ENCODE measurements around the gene BICC1.
A peak's percentile ranks its signal among the peaks of the same experiment; 100 is the strongest.

BICC1 gene

DNA sequence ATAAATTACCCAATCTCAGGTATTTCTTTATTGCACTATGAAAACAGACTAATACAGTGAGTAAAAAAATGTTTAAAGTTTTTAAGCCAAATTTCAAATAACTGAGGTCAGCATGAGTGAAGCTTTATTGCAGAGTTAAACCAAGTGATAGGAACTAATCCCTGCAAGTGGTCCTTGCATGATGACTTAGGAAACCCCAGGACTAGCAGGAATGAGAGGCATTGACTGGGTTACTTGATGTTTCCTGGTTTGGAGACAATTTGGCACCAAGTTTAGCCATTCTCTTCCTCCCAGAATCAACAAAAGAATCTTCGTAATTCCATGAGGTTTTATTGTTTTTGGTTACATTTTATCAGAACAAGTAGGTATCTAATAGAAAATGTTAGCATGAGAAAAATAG is 194.2 kb downstream of the BICC1 start:
- H3K4me3 ChIP-seq (ENCODE audit: low read depth, low read length): no peak overlapping the region
- TF ChIP-seq, protein P1, sequence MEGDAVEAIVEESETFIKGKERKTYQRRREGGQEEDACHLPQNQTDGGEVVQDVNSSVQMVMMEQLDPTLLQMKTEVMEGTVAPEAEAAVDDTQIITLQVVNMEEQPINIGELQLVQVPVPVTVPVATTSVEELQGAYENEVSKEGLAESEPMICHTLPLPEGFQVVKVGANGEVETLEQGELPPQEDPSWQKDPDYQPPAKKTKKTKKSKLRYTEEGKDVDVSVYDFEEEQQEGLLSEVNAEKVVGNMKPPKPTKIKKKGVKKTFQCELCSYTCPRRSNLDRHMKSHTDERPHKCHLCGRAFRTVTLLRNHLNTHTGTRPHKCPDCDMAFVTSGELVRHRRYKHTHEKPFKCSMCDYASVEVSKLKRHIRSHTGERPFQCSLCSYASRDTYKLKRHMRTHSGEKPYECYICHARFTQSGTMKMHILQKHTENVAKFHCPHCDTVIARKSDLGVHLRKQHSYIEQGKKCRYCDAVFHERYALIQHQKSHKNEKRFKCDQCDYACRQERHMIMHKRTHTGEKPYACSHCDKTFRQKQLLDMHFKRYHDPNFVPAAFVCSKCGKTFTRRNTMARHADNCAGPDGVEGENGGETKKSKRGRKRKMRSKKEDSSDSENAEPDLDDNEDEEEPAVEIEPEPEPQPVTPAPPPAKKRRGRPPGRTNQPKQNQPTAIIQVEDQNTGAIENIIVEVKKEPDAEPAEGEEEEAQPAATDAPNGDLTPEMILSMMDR (IDR thresholded peaks at IDR 0.05; ENCODE audit: low read depth, low read length, missing control alignments): no peak
- in situ Hi-C loops (cut with HindIII; ENCODE audit: low sequenced_read_pairs): no loop called here
- DNase-seq (ENCODE audit: low read depth): no peak

DNA sequence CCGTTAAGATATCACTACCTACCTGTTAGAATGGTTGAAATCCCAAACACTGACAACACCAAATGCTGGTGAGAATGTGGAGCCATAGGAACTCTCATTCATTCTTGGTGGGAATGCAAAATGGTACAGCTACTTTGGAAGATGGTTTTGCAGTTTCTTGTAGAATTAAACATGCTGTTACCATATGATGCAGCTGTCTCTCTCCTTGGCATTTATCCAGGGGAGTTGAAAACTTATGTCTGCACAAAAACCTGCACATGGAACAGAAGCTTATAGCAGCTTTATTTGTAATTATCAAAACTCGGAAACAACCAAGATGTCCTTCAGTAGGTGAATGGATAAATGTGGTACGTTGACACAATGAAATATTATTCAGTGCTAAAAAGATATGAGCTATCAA is 199.5 kb downstream of the BICC1 start:
- in situ Hi-C loops (cut with HindIII; ENCODE audit: low sequenced_read_pairs): no loop called here
- H3K4me3 ChIP-seq (ENCODE audit: low read depth, low read length): no peak overlapping the region
- TF ChIP-seq, protein P1 (IDR thresholded peaks at IDR 0.05; ENCODE audit: low read depth, low read length, missing control alignments): no peak
- no peak for DNase-seq (ENCODE audit: low read depth)

DNA sequence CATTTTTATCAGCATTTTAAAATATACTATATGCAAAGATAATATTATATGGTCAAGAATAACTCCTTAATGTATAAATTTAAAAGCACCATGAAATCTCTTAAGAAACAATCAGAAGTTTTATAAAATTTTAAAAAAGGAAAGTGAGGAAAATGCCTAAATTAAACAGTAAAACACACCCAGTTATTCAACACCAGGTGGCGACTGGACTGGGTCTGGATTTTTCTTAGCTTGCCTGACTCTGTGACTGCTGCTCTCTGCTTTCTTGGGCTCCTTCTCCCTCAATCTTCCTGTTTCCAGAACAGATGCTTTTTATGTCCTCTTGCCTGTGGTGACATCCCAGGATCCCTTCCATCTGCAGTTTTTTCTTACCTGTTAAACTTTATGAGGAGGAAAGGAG is 200.3 kb downstream of the BICC1 start:
- no peak overlapping the region for H3K4me3 ChIP-seq (ENCODE audit: low read depth, low read length)
- TF ChIP-seq, protein P1 (IDR thresholded peaks at IDR 0.05; ENCODE audit: low read depth, low read length, missing control alignments): peak; percentile 26

DNA sequence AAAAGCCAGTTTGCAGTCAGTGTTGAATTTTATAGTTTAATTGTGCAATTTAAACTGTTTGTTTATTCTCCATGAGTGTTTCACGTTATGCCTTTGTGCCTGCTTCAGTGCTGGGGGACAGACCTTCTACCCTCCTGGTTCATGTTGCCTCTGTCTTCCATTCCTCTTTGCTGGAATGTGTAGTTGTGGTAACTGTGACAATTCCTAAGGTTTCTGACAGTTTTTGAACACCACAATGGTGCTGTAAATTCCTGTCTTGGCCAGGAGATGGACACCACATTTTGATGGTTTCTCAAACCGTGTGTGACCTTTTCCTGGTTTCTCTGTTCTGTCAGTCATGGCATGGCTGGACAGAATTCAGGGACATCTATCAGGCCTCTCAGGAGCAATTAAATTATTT is 201.7 kb downstream of the BICC1 start:
- TF ChIP-seq, protein P1 (IDR thresholded peaks at IDR 0.05; ENCODE audit: low read depth, low read length, missing control alignments): peak; percentile 20
- DNase-seq (ENCODE audit: low read depth): no peak
- in situ Hi-C loops (cut with HindIII; ENCODE audit: low sequenced_read_pairs): no loop called here
- no peak overlapping the region for H3K4me3 ChIP-seq (ENCODE audit: low read depth, low read length)

More for the DNA sequence above, 200.3 kb downstream of the BICC1 start:
- DNase-seq (ENCODE audit: low read depth): no peak
- in situ Hi-C loops (cut with HindIII; ENCODE audit: low sequenced_read_pairs): no loop called here

DNA sequence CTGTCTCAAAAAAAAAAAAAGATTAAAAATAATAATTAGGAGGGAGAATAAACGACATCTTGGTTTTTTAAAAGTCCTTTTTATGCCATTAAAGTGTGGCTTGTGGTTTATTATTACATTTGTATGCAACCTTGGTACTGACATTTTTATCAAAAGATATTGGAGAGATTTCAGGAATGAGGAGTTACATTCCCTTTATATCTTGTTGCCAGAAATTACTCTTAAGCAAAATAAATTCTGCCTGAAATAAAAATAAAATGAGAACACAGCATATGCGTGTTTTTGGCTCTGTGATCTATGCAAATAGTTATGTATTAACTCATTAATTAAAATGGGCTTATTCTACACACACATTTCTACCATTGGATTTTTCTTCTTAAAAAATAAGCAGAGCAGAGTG is 202.4 kb downstream of the BICC1 start:
- in situ Hi-C loops (cut with HindIII; ENCODE audit: low sequenced_read_pairs): no loop called here
- no peak overlapping the region for H3K4me3 ChIP-seq (ENCODE audit: low read depth, low read length)
- DNase-seq (ENCODE audit: low read depth): peak; percentile 36
- TF ChIP-seq, protein P1 (IDR thresholded peaks at IDR 0.05; ENCODE audit: low read depth, low read length, missing control alignments): no peak

DNA sequence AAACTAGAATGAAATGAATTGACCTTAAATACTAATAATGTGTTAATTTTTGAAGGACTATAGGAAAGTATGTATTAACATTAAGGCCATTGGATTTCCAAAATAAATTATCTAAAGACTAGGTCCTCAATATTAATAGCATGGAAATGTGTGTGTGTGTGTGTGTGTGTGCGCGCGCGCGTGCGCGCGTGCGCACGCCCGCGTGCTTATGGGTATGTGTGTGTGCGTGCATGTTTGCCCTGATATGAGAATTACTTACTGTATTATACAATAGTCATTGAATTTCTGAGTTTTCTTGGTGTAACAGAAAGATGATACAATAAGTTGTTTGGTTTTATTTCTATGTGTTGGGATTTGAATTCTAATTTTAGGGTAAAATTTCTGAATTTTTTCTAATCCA is 205.9 kb downstream of the BICC1 start:
- DNase-seq (ENCODE audit: low read depth): no peak
- TF ChIP-seq, protein P1 (IDR thresholded peaks at IDR 0.05; ENCODE audit: low read depth, low read length, missing control alignments): no peak
- H3K4me3 ChIP-seq (ENCODE audit: low read depth, low read length): no peak overlapping the region
- in situ Hi-C loops (cut with HindIII; ENCODE audit: low sequenced_read_pairs): no loop called here

Data from astrocyte of the cerebellum (primary cell).